Esophagus squamous epithelium (tissue), 5 donors: ENCODE results near the gene PTPN14. TPM values are rescaled to one million over a fixed set of nuclear protein-coding genes. Genes with fewer than 3 reads are reported as not detected.
"Not testable (repeated sequence)": the region's sequence is repeated elsewhere in the genome, so short reads cannot be mapped to it uniquely, and the experiment has no call there.

Experiments
- DNase-seq: peaks from one replicate; lab custom pipeline; 2025; lab: John Stamatoyannopoulos, UW
- H3K27ac ChIP-seq, 4 donors: fragments of 200-600 bp; sonication (generic); one replicate each; pipeline ENCODE4 v1.5.1; 2016 to 2019; ENCODE audit warnings: mild to moderate bottlenecking in 1 of 4
- H3K27me3 ChIP-seq, 4 donors: fragments of 200-600 bp; sonication (generic); 1 replicate in 3 of 4; 2 replicates in 1 of 4; pipeline versions ENCODE4 v1.5.1 to v1.6.0; 2017 to 2021; ENCODE audit warnings: antibody characterized with exemption in 1 of 4
- H3K36me3 ChIP-seq, 3 donors: fragments of 200-600 bp; sonication (generic); one replicate each; pipeline ENCODE4 v1.5.1; 2016 to 2019
- H3K4me1 ChIP-seq, 3 donors: fragments of 200-600 bp; sonication (generic); one replicate each; pipeline ENCODE4 v1.5.1; 2017 to 2019
- H3K4me3 ChIP-seq, 4 donors: fragments of 200-600 bp; sonication (generic); 1 replicate in 3 of 4; 2 replicates in 1 of 4; pipeline ENCODE4 v1.5.1; 2016 to 2019; ENCODE audit warnings: mild to moderate bottlenecking in 2 of 4, moderate library complexity in 1 of 4
- H3K9me3 ChIP-seq, 3 donors: fragments of 200-600 bp; sonication (generic); one replicate each; pipeline ENCODE4 v1.5.1; 2016 to 2019
- CTCF ChIP-seq, 6 experiments: fragments of 450-650 bp in 4 of 6; fragments of 200-600 bp in 2 of 6; sonication (generic) in 2 of 6; IDR thresholded peaks; one replicate each; pipeline ENCODE4 v1.5.1; 2016 to 2019; ENCODE audit warnings: antibody characterized with exemption in 6 of 6, mild to moderate bottlenecking in 4 of 6, moderate library complexity in 4 of 6
- POLR2A ChIP-seq, 4 donors: fragments of 450-650 bp; IDR thresholded peaks; one replicate each; pipeline ENCODE4 v1.6.1; 2017; ENCODE audit warnings: antibody characterized with exemption in 4 of 4, mild to moderate bottlenecking in 4 of 4, moderate library complexity in 3 of 4
- WGBS, 2 donors: methylation state at CpG; one replicate each; pipeline ENCODE4 v1.1.5; 2018; 5-methylcytosine and 5-hydroxymethylcytosine counted together
- intact Hi-C: fragments of 100-400 bp; cut with DNase I; formaldehyde crosslinking; loops from one replicate; pipeline ENCODE4 v1.15.0; 2022
- total RNA-seq, 4 donors: library from RNA; depleted of rRNA; stranded (reverse); fragments of >200 nt; gene quantifications; one replicate each; pipeline ENCODE4 v1.1.0, GENCODE V29; 2016
- donor health status: DM: yes; HTN: yes; CAD: no.

Gene PTPN14
- total RNA-seq, 4 donors from 2014 or later: 14.4 to 28.8 (median 15.7) TPM

GRCh38 chr1:214492401-214493075 lies 58.9 kb downstream of the PTPN14 start:
- no peaks in the 10 kb centered on the region for H3K27me3 ChIP-seq
- no peaks in the 10 kb centered on the region for H3K9me3 ChIP-seq
- peak overlapping the region in 1 of 4 donors; percentile 2 for H3K27ac ChIP-seq
- no peak for TF ChIP-seq POLR2A (IDR thresholded peaks at IDR 0.05)
- TF ChIP-seq CTCF (IDR thresholded peaks at IDR 0.05): no peak
- intact Hi-C loops: no loop called here
- DNase-seq: no peak
- H3K4me3 ChIP-seq: no peak overlapping the region
- H3K36me3 ChIP-seq: no peaks in the 10 kb centered on the region
- peaks cover 0 to 24% (median 5%) of the 10 kb centered on the region in 3 donors for H3K4me1 ChIP-seq
- WGBS, 2 donors: 58 to 75% methylated on average over 7 to 9 of the region's 9 CpGs

- Histone ChIP-seq H3K4me1 (peaks cover 0 to 24% (median 5%) of the 10 kb centered on the region in 3 donors), H3K36me3 (no peaks in the 10 kb centered on the region), H3K27ac (no peak overlapping the region), H3K27me3 (no peaks in the 10 kb centered on the region), H3K4me3 (no peak overlapping the region), H3K9me3 (no peaks in the 10 kb centered on the region)
- intact Hi-C loops: no loop called here
- no peak for TF ChIP-seq POLR2A (IDR thresholded peaks at IDR 0.05)
- TF ChIP-seq CTCF (IDR thresholded peaks at IDR 0.05): no peak
- DNase-seq: no peak
- WGBS, 2 donors: 69 to 75% methylated on average over 5 of the region's 5 CpGs
These were observed 59.8 kb downstream of the PTPN14 start for GRCh38 chr1:214491468-214492146.

- 79 to 89% methylated on average over 5 of the region's 5 CpGs for WGBS, 2 donors
- TF ChIP-seq POLR2A (IDR thresholded peaks at IDR 0.05): no peak
- TF ChIP-seq CTCF (IDR thresholded peaks at IDR 0.05): no peak
- Histone ChIP-seq H3K36me3 (no peaks in the 10 kb centered on the region), H3K9me3 (no peaks in the 10 kb centered on the region), H3K27me3 (no peaks in the 10 kb centered on the region), H3K4me3 (no peak overlapping the region), H3K4me1 (no peaks in the 10 kb centered on the region), H3K27ac (no peak overlapping the region)
- DNase-seq: no peak
- intact Hi-C loops: no loop called here
These were observed 66.3 kb downstream of the PTPN14 start for GRCh38 chr1:214485151-214485550.

GRCh38 chr1:214483180-214483579 lies 68.2 kb downstream of the PTPN14 start:
- H3K27me3 ChIP-seq, H3K36me3 ChIP-seq, intact Hi-C loops, H3K9me3 ChIP-seq, H3K4me3 ChIP-seq, DNase-seq, H3K4me1 ChIP-seq, H3K27ac ChIP-seq: not testable (repeated sequence)
- 87 to 88% methylated on average over 13 of the region's 13 CpGs for WGBS, 2 donors

GRCh38 chr1:214481983-214482634 lies 69.3 kb downstream of the PTPN14 start:
- DNase-seq, H3K27ac ChIP-seq, H3K36me3 ChIP-seq, H3K9me3 ChIP-seq, H3K4me3 ChIP-seq, intact Hi-C loops, H3K27me3 ChIP-seq: not testable (repeated sequence)
- peaks cover 0 to 12% (median 5%) of the 10 kb centered on the region in 3 donors for H3K4me1 ChIP-seq
- 42 to 79% methylated on average over 2 of the region's 2 CpGs for WGBS, 2 donors
